ENCODE measurements around the gene AOPEP.

GRCh38 chr9:94934816-94935328 lies 208.4 kb downstream of the AOPEP start:
- TF ChIP-seq, protein P1, sequence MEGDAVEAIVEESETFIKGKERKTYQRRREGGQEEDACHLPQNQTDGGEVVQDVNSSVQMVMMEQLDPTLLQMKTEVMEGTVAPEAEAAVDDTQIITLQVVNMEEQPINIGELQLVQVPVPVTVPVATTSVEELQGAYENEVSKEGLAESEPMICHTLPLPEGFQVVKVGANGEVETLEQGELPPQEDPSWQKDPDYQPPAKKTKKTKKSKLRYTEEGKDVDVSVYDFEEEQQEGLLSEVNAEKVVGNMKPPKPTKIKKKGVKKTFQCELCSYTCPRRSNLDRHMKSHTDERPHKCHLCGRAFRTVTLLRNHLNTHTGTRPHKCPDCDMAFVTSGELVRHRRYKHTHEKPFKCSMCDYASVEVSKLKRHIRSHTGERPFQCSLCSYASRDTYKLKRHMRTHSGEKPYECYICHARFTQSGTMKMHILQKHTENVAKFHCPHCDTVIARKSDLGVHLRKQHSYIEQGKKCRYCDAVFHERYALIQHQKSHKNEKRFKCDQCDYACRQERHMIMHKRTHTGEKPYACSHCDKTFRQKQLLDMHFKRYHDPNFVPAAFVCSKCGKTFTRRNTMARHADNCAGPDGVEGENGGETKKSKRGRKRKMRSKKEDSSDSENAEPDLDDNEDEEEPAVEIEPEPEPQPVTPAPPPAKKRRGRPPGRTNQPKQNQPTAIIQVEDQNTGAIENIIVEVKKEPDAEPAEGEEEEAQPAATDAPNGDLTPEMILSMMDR (IDR thresholded peaks at IDR 0.05 in 4 of 5, conservative IDR thresholded peaks at IDR 0.05 in 1 of 5) = no peak
- no peak for TF ChIP-seq POLR2A (IDR thresholded peaks at IDR 0.05)
